Kidney tubule cell (primary cell): Measurements from ENCODE around the gene PRM1.
"Not testable (repeated sequence)": the region's sequence is repeated elsewhere in the genome, so short reads cannot be mapped to it uniquely, and the experiment has no call there.

ENCODE experiments used
- DNase-seq: peaks from one replicate; pipeline ENCODE4 v3.0.0-alpha.2; 2018; ENCODE audit warnings: low spot score

Gene PRM1

DNA sequence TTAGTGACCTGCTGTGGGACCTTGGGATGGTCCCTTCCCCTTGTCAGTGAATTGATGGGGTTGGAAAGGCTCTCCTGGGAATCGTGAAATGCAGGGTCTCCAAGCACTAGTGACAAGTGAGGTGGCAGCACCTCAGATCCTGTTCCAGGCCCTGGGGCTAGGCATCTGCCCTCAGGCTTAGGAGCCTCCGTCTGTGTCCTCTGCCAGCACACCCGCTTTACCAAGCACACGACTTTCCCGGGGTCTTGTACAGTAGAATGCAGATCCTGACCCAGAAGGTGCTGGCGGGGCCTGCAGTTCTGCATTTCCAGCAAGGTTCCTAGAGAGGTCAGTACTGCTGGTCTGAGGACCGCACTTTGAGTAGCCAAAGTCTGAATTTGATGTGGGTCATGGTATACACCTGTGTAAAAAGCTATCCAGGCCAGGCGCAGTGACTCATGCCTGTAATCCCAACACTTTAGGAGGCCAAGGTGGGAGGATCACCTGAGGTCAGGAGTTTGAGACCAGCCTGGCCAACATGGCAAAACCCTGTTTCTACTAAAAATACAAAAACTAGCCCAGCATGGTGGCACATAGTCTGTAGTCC is 33.3 kb upstream of the PRM1 start:
- no peak for DNase-seq

DNA sequence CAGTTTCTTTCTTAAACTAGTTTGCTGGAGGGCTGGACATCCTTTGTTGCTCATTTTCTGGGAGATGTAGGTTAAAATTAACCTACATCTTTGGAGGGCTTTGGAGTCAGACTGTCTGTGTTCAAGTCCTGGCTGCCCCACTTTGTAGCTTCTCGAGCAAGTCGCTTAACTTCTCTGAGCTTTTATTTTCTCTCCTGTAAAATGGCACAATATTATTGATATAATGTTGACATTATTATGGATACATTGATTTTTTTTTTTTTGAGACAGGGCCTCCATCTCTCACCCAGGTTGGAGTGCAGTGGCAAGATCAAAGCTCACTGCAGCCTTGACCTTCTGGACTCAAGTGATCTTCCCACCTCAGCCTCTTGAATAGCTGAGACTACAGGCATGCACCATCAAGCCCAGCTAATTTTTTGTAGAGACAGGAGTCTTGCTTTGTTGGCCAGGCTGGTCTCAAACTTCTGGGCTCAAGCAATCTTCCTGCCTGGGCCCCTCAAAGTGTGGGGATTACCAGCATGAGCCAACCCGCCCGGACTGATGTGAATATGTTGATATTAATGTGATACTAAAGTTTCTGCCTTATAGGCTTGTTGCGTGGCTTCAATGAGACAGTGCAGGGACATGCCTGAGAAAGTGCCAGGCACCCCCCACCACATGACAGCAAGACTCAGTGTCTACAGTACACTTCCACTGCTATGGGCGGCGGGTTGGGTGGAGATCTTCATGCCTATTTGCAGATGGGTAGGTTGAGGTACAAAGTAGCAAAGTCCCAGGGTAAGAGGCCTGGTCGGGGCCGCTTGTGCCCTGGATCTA is 32.6 kb upstream of the PRM1 start:
- DNase-seq = no peak

DNA sequence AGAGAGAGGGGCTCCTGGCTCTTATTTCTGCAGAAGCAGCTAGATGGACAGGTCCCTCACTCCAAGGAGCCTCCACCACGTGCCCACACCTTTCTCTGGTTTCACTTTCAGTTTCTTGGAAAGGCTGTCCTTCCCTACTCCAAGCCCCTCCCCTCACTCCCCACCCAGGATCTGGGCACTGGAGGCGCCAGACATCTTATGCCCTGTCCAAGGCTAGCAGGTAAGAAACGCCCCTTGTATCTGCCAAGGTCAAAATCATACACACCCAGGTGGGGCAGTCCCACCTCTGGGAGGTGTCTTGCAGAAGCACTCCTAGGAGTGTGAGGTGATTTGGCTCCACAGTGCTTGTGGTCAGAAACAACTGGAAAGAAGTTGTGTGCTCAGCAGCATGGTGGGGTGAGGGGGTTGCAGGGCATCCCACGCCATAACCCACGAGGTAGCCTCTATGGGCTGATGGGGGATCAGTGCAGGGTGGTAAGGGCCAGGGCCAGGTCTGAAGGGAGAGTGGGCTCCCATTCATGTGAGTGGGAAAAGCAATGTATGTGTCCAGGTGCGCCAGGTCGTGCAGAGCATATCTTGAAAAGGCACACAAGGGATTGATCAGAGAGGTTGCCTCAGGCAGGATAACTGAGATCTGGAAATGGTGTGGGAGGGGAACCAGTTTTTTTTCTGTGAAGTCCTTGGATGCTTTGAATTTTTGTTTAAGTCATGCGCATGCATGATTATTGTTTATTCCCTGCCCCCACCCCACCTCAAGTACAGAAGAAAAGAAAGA is 31.8 kb upstream of the PRM1 start:
- DNase-seq = peak; percentile 47

DNA sequence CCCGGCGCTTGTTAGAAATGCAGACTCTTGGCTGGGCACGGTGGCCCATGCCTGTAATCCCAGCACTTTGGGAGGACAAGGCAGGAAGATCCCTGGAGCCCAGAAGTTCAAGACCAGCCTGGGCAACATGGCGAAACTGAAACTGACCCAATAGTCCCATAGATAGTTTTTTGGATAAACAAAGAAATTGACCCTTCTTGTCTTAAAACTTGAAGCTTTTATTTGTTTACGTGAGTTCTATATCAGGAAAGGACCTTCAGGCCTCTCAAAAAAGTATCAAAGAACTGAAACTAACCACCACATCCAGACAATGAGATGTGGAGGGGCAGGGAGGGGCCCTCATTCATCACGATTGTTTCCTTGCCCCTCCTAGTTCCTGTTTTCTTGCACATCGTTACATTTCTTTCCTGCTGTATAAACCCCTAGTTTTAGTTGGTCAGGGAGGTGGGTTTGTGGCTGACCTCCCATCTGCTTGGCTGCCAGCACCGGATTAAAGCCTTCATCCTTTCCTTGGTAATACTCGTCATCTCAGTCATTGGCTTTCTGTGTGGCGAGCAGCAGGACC is 29.9 kb upstream of the PRM1 start:
- no peak for DNase-seq

DNA sequence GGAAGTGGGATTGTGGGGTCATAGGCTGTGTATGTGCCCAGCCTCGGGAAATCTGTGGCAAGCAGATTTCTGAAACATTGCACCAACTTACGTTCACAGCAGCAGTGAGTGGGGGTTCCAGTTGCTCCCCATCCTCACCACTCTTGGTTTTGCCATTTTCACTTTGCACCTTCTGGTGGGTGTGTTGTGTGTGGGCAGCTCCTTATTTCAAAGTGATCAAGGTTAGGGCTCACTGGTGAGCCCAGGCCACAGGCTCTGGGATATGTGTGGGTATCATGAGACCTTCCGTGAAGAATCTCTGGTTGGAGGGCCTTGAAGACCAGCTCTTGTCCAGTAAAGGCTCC is 29.5 kb upstream of the PRM1 start:
- no peak for DNase-seq

DNA sequence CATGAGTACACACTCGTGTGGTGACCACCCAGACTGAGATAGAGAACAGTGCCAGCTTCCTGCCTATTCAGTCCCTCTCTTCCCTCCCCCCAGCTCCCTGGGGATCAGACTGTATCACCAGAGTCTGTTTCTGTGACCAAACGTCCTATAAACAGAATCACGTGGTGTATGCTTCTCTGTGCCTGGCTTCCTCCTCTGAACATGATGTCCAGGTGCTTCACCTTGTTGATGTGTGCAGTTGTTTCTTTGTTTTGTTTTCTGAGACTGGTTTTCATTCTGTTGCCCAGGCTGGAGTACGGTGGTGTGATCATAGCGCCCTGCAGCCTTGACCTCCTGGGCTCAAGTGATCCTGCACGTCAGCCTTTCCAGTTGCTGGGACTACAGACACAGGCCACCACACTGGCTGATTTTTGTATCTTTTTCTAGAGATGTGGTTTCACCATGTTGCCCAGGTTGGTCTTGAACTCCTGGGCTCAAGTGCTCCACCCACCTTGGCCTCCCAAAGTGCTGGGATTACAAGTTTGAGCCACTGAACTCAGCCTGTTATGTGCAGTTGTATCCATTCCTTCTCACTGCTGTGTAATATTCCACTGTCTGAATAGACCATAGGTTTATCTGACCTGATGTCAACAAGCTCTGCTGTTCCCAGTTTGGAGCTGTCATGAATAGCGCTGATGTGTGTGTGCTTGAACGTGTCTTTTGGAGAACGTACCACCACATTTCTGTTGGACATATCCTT is 28.9 kb upstream of the PRM1 start:
- no peak for DNase-seq

DNA sequence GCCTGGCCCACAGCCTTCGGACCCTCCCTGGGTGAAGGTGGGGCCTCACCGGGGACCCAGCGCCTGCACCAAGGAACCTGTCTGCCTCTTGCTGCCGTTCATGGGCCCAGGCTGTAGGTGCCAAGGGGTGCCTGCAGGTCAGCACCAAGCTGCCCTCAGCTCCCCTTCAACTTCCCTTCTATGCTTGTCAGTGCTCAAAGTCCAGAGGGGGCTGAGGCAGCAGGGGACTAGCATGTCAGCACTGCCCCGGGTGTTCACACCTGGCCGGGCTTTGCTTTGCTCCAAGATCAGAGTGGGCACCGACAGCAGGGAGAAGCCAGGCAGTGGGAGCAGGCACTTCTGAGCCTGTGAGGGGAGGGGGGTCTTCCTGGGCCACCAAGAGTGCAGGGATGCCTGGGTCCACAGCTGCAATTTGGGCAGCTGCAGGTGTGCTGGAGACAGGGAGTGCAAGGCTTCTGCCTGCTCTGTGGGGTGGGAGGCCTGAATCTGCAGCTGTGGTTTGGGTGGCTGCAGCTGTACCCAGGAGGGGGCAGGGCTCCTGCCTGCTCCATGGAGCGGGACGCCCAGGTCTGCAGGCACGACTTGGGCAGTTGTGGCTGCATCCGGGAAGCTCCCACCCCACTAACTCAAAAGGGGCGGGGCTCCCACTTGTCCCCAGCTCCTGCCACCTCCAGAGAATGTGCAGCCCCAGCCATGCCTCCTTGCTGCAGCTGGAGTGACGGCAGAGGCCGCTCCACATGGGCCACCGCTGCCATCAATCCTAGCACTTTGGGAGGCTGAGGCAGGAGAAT is 27.6 kb upstream of the PRM1 start:
- peak; percentile 74 for DNase-seq

DNA sequence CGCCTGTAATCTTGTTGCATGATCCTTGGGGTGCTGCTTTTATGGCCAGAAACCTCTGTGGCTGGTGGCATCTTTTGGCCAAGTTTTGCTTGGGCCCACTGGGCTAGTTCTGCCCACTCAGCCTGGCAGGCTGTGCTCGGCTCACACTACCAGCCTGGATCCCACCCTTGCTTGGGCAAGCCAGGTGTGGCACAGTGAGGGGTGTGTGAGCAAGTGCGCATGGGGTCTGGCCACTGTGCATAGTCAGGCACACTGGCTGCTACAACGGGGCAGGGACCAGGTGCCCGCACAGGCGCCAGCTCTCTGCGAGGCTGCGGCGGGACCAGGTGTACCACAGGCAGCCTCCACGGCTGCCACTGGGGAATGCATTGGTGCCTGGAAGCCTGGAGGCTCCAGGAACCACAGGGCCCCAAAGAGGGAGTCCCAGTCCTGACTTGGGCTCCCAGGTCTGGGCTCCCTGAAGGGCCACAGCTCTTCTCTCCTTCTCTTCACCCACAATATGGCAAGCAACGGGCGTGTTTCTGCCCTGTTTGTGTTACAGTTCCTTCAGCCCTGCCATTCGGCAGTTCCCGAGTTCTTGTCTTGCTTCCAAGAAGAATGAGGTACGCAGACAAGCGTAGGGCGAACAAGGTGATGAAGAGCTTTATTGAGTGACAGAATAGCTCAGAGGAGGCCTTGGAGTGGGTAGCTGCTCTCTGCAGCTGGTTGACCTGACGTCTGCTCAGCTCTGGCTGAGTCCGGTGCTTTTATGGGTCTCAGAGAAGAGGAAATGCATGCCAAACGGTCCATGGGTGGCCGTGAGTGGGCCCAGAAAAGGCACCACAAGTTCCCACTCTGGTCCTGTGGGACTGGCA is 26.7 kb upstream of the PRM1 start:
- DNase-seq = no peak

DNA sequence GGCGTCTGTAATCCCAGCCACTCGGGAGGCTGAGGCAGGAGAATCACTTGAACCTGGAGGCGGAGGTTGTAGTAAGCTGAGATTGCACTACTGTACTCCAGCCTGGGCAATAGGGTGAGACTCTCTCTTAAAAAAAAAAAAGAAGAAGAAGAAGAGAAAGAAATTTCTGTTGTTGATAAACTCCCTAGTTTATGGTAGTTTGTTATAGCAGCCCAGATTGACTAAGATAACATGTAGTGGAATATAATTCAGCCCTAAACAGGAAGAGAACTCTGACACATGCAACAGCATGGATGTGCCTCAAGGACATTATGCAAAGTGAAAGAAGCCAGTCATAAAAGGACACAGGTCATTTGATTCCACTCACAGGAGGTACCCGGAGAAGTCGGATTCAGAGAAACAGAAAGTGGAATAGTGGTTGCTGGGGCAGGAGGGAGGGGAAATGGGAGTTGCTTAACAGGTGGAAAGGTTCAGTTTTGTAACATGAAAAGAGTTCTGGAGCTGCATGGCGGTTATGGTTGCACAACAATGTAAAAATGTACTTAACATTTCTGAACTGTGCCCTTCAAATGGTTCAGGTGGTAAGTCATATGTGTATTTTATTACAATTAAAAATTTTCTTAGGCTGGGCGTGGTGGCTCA is 26.0 kb upstream of the PRM1 start:
- peak; percentile 32 for DNase-seq

DNA sequence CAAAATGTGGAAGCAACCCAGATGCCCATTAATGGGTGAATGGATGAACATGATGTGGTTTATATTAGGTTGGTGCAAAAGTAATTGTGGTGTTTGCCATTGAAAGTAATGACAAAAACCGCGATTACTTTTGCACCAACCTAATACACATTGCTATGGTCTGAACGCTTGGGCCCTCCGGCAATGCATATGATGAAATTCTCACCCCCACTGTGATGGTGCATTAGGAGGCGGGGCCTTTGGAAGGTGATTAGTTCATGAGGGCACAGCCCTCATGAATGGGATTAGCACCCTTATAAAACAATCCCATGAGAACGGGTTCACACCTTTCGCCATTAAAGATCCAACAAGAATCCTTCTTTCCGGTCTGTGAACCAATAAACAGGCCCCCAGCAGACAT is 25.3 kb upstream of the PRM1 start:
- no peak for DNase-seq

DNA sequence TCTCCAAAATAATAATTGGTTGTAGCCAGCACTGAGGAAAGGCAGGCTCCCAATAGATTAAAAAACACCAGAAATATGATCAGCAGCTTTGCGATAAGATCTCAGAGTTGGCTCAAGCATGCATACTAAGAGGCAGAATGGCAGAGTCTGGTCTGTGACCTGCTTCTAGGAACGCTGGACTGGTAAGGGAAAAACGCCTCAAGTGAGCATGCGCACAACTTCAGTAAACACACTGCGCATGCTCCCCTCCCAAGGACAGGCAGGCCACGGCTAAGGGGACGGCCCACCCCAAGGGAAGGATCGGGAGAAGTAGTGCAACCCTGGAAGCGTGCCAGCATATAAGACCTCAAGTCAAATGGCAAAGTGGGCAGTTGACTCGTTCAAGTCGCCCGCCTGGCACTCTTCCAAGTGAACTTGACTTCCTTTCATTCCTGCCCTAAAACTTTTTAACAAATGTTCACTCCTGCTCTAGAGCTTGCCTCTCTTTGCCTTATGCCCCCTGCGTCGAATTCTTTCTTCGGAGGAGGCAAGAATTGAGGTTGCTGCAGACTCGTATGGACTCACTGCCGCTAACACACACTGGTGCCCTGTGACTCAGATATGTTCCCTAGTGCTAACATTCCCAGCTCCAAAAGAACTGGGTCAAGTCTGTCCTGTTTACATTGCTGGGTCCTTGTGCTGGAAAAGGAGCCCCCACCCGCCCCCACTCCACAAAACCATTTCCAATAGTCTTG is 22.4 kb upstream of the PRM1 start:
- peak; percentile 42 for DNase-seq

DNA sequence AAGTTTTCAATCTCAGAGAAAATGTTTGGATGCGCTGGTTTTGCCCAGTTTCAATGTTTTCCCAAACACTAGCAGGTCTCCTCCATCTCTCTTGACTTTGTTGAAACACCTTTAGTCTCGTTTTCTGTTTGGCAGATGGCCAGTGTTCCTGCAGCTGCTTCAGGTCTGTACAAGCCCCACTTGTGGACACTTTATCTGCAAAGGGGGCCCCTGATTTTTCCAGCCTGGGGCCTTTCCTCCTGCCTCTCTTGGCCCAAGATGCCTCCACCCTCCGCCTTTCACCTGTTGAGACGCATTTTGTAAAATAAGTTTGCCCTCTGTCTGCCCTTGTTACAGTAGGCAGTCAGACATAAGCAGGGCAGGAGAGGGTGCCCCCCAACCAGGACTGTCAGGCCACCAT is 21.8 kb upstream of the PRM1 start:
- DNase-seq = no peak

DNA sequence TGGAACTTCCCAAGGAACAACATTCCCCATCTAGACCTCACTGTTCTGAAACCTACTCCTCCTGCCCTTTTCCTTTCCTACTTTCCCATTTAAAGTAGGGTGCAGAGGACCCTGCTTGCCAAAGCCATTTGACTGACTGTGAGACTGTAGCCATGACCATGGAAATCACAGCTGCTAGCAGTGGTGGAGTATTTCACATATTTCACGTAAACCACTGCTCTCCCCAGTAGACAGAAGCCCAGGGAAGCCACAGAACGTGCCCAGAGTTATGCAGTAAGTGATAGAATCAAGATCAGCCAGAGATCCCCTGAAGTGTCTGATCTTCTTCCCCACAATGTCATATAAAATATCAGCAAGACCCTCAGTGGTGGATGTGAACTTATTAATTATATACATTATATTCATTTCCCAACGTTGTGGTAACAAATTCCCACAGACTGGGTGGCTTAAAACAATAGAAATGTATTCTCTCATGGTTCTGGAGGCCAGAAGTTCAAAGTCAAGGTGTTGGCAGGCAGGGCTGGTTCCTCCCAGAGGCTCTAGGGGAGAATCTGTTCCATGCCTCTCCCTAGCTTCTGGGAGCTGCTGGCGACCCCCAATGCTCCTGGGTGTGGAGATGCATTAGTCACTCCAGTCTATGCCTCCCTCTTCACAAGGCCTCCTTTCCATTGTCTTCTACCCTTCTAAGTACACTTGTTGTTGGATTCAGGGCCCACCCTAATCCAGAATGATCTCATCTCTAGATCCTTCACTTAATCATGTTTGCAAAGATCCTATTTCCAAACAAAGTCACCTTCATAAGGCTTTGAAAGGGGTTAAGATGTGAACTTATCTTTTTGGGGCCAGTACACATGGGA is 20.7 kb upstream of the PRM1 start:
- DNase-seq = no peak

DNA sequence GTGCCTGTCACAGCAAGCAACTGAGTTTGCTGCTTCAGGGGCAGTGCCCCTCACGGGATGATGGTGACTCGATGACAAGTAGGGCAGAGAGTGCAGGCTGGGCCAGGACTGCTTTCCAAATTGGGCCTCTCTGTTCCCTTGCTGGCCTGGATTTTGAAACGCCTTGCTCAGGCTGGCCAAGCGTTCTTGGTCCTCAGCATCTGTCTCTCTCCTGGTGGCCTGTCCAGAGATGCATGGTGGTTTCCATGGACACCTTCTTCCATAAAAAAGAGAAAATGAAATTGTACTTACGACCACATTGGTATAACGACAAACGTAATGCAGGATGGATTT is 19.4 kb upstream of the PRM1 start:
- DNase-seq = no peak

DNA sequence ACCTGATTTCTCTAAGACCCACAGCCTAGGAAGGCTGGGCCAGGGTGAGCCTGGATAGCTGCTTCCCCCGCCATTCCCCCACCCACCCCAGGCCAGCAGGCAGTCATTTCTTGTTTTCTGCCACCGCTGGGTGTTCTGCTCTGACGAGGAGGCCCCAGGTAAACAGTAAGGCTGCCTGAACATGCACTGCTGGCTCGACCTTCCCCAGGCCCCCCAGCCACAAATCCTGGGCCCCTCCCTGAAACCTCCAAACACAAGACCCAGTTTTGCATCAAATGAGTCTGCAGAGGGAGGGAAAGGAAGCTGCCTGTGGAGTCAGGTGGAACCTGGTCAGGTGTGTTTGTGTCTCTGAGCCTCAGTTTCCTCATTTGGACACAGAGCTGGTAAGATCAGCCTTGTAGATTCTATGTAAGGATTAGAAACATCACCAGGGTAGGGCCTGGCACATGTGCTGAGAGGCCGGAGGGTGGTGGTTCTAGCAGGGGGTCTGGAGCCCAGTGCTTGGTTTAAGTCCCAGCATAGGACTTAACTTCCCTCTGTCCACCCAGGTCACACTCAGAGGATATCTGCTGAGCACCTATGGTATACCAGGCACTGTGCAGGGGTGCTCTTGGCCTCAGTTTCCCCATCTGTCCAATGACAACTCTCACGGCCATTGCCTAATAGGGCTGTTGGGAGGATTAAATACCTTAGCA is 18.9 kb upstream of the PRM1 start:
- DNase-seq = no peak

DNA sequence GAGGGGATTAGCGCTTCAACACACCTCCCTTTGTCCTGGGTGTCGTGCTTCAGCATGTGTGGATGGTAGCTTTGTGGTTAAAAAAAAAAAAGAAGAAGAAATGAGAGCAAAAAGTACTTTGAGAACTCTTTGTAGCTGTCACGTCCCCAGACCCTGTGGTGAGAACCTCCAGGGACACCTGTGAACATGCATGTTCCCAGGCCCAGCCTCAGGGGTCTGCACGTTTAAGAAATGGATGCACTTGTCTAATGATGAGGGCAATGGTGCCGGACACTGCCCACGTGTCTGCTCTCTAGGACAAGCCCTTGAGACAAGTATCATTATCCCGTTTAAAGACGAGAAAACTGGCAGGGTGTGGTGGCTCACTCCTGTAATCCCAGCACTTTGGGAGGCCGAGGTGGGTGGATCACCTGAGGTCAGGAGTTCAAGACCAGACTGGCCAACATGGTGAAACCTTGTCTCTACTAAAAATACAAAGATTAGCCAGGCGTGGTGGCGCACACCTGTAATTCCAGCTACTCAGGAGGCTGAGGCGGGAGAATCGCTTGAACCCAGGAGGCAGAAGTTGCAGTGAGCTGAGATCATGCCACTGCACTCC is 17.9 kb upstream of the PRM1 start:
- DNase-seq = not testable (repeated sequence)

DNA sequence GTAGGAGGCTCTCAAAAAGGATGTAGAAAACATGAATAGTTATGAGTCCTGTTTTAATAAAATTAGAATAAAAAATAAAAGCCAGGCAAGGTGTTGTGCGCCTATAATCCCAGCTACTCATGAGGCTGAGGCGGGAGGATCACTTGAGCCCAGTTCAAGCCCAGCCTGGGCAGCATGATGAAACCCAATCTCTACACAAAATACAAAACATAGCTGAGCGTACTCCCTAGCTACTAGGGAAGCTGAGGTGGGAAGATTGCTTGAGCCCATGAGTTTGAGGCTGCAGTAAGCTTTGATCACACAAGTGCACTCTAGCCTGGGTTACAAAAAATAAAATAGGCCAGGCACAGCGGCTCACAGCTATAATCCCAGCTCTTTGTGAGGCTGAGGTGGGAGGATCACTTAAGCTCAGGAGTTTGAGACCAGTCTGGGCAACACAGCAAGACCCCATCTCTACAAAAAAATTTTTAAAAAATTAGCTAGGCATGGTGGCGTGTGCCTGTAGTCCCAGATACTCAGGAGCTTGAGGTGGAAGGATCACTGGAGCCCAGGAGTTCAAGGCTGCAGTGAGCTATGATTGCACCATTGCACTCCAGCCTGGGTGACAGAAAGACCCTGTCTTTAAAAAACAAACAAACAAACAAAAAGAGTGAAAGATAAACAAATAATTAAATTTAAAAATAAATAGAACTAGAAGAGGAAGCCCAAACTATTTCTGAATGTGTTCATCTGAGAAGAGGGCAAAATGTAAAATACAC is 17.2 kb upstream of the PRM1 start:
- no peak for DNase-seq
